Lower lobe of right lung (tissue), 2 donors: ENCODE data around the gene CACNA1F. TPM values are rescaled to one million over a fixed set of nuclear protein-coding genes. Genes with fewer than 3 reads are reported as not detected.

Experiments
- ATAC-seq, 2 donors: fragments of 200-7000 bp; cut with Tn5 transposase; one replicate each; pipeline ENCODE4 v1.9.1; 2020 to 2022; ENCODE audit warnings: mild to moderate bottlenecking in 2 of 2, moderate library complexity in 2 of 2
- DNase-seq: peaks from one replicate; pipeline ENCODE4 v3.0.0-alpha.2; 2020
- H3K27ac ChIP-seq: fragments of 200-600 bp; one replicate; pipeline ENCODE4 v1.8.0; 2022
- H3K27me3 ChIP-seq: fragments of 200-600 bp; one replicate; pipeline ENCODE4 v1.8.0; 2022; ENCODE audit warnings: low read depth
- H3K36me3 ChIP-seq: fragments of 200-600 bp; one replicate; pipeline ENCODE4 v1.8.0; 2022; ENCODE audit warnings: mild to moderate bottlenecking
- H3K4me1 ChIP-seq: fragments of 200-600 bp; one replicate; pipeline ENCODE4 v1.8.0; 2022
- H3K4me3 ChIP-seq: fragments of 200-600 bp; one replicate; pipeline ENCODE4 v1.8.0; 2022; ENCODE audit warnings: mild to moderate bottlenecking
- H3K9me3 ChIP-seq: fragments of 200-600 bp; one replicate; pipeline ENCODE4 v1.8.0; 2022
- intact Hi-C: fragments of 100-400 bp; cut with DNase I; formaldehyde crosslinking; loops from one replicate; pipeline ENCODE4 v1.11.0; 2022
- total RNA-seq: library from RNA; stranded (reverse); fragmentation: NEBNext Ultra II Directional; extraction: Animal tissue kit (Norgen Biotek cat#: 25700); gene quantifications from one replicate; pipeline ENCODE4 v1.2.1, GENCODE V29; 2021
- TF ChIP-seq, protein P1 (sequence below): fragments of 200-600 bp; IDR thresholded peaks from one replicate; pipeline ENCODE4 v1.8.0; 2022; ENCODE audit warnings: antibody characterized with exemption, mild to moderate bottlenecking
- donor health status: DM: no; HTN: yes; CAD: no; lungs with severe emphysema.

Gene CACNA1F
- total RNA-seq, 1 donor from 2014 or later = 1.4 TPM

DNA sequence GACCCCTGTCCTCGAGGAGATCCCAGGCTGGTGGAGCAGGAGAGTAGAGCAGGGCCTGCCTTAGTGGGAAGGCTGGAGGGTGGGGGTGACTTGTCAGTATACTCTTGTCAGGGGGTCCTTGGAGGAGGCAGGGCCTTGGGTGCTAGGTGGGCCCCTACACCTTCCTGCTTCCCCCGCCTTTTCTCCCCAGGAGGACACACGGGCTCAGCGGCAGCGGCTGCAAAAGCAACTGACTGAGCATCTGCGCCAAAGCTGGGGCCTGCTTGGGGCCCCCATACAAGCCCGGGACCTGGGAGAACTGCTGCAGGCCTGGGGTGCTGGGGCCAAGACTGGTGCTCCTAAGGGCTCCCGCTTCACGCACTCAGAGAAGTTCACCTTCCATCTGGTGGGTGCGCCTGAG lies 13.4 kb upstream of the CACNA1F start:
- H3K36me3 ChIP-seq = peaks cover 52% of the 10 kb centered on the region
- no peak overlapping the region for H3K27ac ChIP-seq
- no peak for ATAC-seq
- H3K4me3 ChIP-seq = no peak overlapping the region
- TF ChIP-seq, protein P1, sequence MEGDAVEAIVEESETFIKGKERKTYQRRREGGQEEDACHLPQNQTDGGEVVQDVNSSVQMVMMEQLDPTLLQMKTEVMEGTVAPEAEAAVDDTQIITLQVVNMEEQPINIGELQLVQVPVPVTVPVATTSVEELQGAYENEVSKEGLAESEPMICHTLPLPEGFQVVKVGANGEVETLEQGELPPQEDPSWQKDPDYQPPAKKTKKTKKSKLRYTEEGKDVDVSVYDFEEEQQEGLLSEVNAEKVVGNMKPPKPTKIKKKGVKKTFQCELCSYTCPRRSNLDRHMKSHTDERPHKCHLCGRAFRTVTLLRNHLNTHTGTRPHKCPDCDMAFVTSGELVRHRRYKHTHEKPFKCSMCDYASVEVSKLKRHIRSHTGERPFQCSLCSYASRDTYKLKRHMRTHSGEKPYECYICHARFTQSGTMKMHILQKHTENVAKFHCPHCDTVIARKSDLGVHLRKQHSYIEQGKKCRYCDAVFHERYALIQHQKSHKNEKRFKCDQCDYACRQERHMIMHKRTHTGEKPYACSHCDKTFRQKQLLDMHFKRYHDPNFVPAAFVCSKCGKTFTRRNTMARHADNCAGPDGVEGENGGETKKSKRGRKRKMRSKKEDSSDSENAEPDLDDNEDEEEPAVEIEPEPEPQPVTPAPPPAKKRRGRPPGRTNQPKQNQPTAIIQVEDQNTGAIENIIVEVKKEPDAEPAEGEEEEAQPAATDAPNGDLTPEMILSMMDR = no peak
- no peaks in the 10 kb centered on the region for H3K27me3 ChIP-seq
- DNase-seq = no peak
- no peaks in the 10 kb centered on the region for H3K4me1 ChIP-seq
- H3K9me3 ChIP-seq = no peaks in the 10 kb centered on the region
- intact Hi-C loops = no loop called here

DNA sequence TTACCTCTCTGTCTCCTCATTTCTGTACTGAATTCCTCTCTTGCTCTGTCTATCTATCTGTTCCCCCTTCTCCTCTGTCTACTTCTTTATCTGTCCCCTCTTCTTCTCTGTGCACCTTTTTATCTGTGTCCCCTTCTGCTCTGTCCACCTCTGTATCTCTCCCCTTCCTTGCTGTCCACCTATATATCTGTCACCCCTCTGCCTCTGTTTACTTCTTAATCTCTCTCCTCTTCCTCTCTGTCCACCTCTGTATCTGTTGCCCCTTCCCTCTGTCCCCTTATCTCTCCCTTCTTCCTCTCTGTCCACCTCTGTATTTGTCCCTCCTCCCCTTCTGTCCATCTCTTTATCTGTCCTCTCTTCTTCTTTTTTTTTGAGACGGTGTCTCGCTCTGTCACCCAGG lies 11.1 kb upstream of the CACNA1F start:
- no peak overlapping the region for H3K4me3 ChIP-seq
- H3K27ac ChIP-seq = no peak overlapping the region
- TF ChIP-seq, protein P1 = no peak
- ATAC-seq = no peak
- no peaks in the 10 kb centered on the region for H3K9me3 ChIP-seq
- no peak for DNase-seq
- H3K27me3 ChIP-seq = no peaks in the 10 kb centered on the region
- intact Hi-C loops = no loop called here
- no peaks in the 10 kb centered on the region for H3K4me1 ChIP-seq
- peaks cover 51% of the 10 kb centered on the region for H3K36me3 ChIP-seq

DNA sequence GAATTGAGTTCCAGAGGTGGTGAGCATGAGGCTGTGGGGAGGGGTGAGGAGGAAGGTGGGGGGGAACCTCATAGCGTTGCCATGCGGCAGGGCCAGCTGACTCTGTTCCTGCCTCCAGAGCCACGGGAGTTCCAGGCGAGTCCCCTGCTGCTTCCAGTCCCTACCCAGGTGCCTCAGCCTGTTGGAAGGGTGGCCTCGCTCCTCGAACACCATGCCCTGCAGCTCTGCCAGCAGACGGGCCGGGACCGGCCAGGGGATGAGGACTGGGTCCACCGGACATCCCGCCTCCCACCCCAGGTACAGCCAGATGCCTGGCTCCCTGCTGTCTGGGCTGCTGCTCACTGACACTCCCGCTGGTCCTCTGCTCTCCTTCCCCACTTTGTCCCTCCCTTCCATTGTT lies 10.0 kb upstream of the CACNA1F start:
- DNase-seq = no peak
- Histone ChIP-seq H3K4me3 (no peak overlapping the region), H3K27me3 (no peaks in the 10 kb centered on the region), H3K4me1 (no peaks in the 10 kb centered on the region), H3K27ac (no peak overlapping the region), H3K36me3 (peaks cover 41% of the 10 kb centered on the region), H3K9me3 (no peaks in the 10 kb centered on the region)
- intact Hi-C loops = no loop called here
- TF ChIP-seq, protein P1 = no peak
- no peak for ATAC-seq

DNA sequence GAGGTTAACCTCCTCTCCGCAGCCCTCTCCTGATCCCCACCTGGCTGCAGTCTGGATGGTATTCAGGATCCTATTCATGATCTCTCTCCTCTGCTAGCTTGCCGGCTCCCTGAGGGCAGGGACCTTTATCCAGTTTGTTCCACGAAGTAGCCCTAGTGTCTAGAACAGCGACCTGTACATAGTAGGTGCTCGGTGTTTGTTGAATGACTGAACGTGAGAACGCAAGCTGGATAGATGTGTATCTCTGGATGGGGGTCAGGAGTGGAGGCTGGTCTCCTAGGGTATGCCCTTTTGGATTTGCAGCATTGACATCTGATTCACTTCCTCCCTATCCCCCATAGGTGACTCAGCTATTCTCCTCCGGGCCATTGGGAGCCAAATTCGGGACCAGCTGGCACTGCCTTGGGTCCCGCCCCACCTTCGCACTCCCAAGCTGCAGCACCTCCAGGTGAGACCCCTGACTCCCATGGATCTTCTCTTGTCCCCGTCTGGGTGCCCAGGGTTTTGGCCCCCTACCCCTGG lies 9.5 kb upstream of the CACNA1F start:
- Histone ChIP-seq H3K4me1 (no peaks in the 10 kb centered on the region), H3K36me3 (peaks cover 38% of the 10 kb centered on the region), H3K9me3 (no peaks in the 10 kb centered on the region), H3K27me3 (no peaks in the 10 kb centered on the region), H3K4me3 (no peak overlapping the region), H3K27ac (no peak overlapping the region)
- intact Hi-C loops = no loop called here
- TF ChIP-seq, protein P1 = no peak
- DNase-seq (no peak), ATAC-seq (no peak)

DNA sequence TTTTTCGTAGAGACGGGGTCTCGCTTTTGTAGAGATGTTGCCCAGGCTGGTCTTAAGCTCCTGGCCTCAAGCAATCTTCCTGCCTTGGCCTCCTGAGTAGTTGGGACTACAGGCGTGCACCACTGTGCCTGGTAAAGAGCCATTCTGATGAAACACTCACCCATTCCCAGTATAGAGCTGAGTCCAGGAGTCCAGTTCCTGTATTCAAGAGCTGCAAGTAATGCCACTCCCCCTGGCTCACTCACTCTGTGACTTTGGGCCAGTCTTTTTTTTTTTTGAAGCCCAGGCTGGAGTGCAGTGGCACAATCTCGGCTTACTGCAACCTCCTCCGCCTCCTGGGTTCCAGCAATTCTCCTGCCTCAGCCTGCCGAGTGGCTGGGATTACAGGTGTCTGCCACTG lies 5.6 kb upstream of the CACNA1F start:
- intact Hi-C loops = no loop called here
- no peak overlapping the region for H3K4me3 ChIP-seq
- ATAC-seq = no peak
- H3K27me3 ChIP-seq = no peaks in the 10 kb centered on the region
- TF ChIP-seq, protein P1 = no peak
- no peak overlapping the region for H3K27ac ChIP-seq
- peaks cover 15% of the 10 kb centered on the region for H3K36me3 ChIP-seq
- no peaks in the 10 kb centered on the region for H3K4me1 ChIP-seq
- no peaks in the 10 kb centered on the region for H3K9me3 ChIP-seq
- DNase-seq = no peak

DNA sequence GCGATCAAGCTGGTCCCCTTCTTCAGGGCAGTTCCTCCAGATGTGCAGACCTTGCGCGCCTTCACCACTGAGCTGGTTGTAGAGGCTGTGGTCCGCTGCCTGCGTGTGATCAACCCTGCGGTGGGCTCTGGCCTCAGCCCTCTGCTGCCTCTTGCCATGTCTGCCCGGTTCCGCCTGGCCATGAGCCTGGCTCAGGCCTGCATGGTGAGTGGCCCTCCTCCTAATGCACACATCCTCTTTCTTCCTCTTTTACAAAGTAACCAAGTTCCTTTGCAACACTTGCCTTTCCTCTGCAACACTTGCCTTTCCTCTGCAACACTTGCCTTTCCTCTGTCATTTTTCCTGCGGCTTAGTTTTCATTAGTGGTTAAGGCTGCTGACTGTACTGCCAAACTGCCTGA lies 3.9 kb upstream of the CACNA1F start:
- H3K27ac ChIP-seq = peak overlapping the region; percentile 46

More for the DNA sequence above, 3.9 kb upstream of the CACNA1F start:
- intact Hi-C loops = no loop called here
- Histone ChIP-seq H3K4me1 (no peaks in the 10 kb centered on the region), H3K9me3 (no peaks in the 10 kb centered on the region), H3K27me3 (no peaks in the 10 kb centered on the region), H3K4me3 (no peak overlapping the region), H3K36me3 (no peaks in the 10 kb centered on the region)
- peak; percentile 34 to 65 for ATAC-seq
- TF ChIP-seq, protein P1 = no peak
- peak; percentile 57 for DNase-seq
